ENCODE results near the gene SLC35G3. TPM values are rescaled to one million over a fixed set of nuclear protein-coding genes. Genes with fewer than 3 reads are reported as not detected.

Gene SLC35G3
- not detected in 5 replicates for total RNA-seq (2022; extraction: Qiagen RNA extraction; ENCODE audit: low read depth)

DNA sequence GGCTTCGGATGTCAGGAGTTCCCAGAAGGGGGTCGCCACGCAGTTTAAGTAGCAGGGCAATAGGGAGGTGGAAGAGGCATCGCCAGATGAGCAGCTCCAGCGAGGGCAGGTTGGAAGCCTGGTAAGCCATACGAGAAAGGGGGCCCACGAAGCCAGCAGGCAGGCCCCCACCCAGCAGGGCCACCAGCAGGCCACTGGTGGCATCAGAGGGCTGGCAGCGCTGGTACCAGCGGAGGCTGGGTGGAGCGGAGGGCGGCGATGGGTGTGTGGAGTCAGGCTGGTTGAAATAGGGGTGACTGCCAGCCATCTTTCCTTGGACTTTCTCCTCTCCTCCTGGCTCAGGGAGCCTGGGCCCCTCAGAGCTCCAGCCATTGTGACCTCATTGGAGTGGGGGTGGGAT is at the start of gene SLC35G3:
TSS of gene SLC35G3 (minus strand) at position 393 of the 400 bp plus-strand sequence. CDS start at position 307, 86 bp downstream.

DNA sequence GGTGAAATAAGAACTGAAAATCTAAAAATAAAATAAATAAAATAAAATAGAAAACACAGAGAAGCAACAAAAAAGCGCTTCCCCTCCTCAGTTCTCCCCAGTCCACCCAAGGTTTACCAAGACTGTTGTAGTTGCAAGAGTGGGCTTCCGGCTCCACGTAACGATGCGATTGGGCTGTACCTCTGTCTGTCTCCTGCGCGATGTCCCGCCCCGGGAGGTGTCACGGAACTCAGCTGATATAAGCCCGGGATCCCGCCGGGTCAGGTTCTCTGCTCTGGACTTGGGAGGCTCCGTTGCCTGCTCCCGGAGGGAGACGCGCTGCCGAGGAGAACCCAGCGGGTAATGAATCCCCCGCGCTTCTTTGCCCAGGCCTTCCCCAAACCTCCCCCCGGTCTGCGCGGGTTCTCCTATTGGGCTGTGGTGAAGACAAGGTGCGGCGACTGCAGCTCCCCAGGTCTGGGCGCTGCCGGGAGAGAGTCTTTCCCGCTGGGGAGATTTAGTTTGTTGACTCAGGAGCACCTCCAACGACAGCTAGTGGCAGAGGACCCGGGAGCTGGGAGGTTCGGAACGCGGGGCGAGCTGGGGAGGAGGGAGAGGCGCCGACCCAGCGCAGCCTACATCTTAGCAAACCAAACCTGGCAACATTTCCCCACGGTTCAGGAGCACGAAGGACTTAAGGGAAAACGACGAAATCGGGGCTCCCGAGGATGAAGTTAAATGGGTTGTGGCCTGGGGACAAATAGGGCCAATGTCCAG is 48.8 kb upstream of the SLC35G3 start, which contains the start of gene SLFN5:
TSS of gene SLFN5 (plus strand) at position 268 of the 756 bp plus-strand sequence. CDS start 15,619 bp downstream, outside the sequence.

GRCh38 chr17:35147375-35147905 is 46.8 kb downstream of the SLC35G3 start, which contains the start of gene UNC45B:
TSS of gene UNC45B (plus strand) at chr17:35147817. CDS start at chr17:35148264, 447 bp downstream.

Other genes starting within 250 kb of the SLC35G3 start
- 0.80 to 1.9 TPM (median 1.8 TPM) in 5 replicates for gene CCT6B, start 232.9 kb downstream of the SLC35G3 start, total RNA-seq (2022; extraction: Qiagen RNA extraction; ENCODE audit: low read depth)
- gene ZNF830, start 232.9 kb downstream of the SLC35G3 start, total RNA-seq (2022; extraction: Qiagen RNA extraction; ENCODE audit: low read depth) = 12.9 to 15.1 TPM (median 14.4 TPM) in 5 replicates
- gene LIG3, start 213.9 kb downstream of the SLC35G3 start, total RNA-seq (2022; extraction: Qiagen RNA extraction; ENCODE audit: low read depth) = 14.7 to 20.3 TPM (median 17.6 TPM) in 5 replicates
- 48.7 to 61.1 TPM (median 59.8 TPM) in 5 replicates for gene RFFL, start 130.7 kb downstream of the SLC35G3 start, total RNA-seq (2022; extraction: Qiagen RNA extraction; ENCODE audit: low read depth)
- gene RAD51D, start 74.5 kb downstream of the SLC35G3 start, total RNA-seq (2022; extraction: Qiagen RNA extraction; ENCODE audit: low read depth) = 26.4 to 33.1 TPM (median 29.1 TPM) in 5 replicates
- not detected in 5 replicates for gene FNDC8, start 72.8 kb downstream of the SLC35G3 start, total RNA-seq (2022; extraction: Qiagen RNA extraction; ENCODE audit: low read depth)
- gene NLE1, start 52.1 kb downstream of the SLC35G3 start, total RNA-seq (2022; extraction: Qiagen RNA extraction; ENCODE audit: low read depth) = 32.9 to 40.0 TPM (median 34.6 TPM) in 5 replicates
- not detected in 5 replicates for gene UNC45B, start 46.6 kb downstream of the SLC35G3 start, total RNA-seq (2022; extraction: Qiagen RNA extraction; ENCODE audit: low read depth)
- 3.5 to 4.5 TPM (median 4.0 TPM) in 5 replicates for gene SLFN5, start 48.7 kb upstream of the SLC35G3 start, total RNA-seq (2022; extraction: Qiagen RNA extraction; ENCODE audit: low read depth)
- gene SLFN11, start 179.2 kb upstream of the SLC35G3 start, total RNA-seq (2022; extraction: Qiagen RNA extraction; ENCODE audit: low read depth) = 4.0 to 6.7 TPM (median 6.1 TPM) in 5 replicates
- 0.08 TPM in 1 of 5 replicates, not detected in the others for gene SLFN12, start 238.1 kb upstream of the SLC35G3 start, total RNA-seq (2022; extraction: Qiagen RNA extraction; ENCODE audit: low read depth)

Data from A549 treated with GW870086 at 1 μM for 4 hours (cell line).